GM18498 (cell line): Measurements from ENCODE around the gene TTC34.

ENCODE experiments used
- ATAC-seq: cut with Tn5 transposase; IDR thresholded peaks from one replicate; pipeline ENCODE4 v1.9.1; 2021; ENCODE audit warnings: mild to moderate bottlenecking, moderate library complexity; ENCODE audit not compliant: unreplicated experiment

TTC34 gene

GRCh38 chr1:2829846-2830615 is 28.5 kb upstream of the TTC34 start:
- ATAC-seq = no peak

- no peak for ATAC-seq
Measured at GRCh38 chr1:2828586-2829250, 27.2 kb upstream of the TTC34 start.

GRCh38 chr1:2826736-2827292 is 25.3 kb upstream of the TTC34 start:
- no peak for ATAC-seq

- no peak for ATAC-seq
Measured at GRCh38 chr1:2826316-2826715, 24.8 kb upstream of the TTC34 start.

- ATAC-seq = no peak
Measured at GRCh38 chr1:2825487-2826189, 24.1 kb upstream of the TTC34 start.

- no peak for ATAC-seq
Measured at GRCh38 chr1:2824999-2825398, 23.5 kb upstream of the TTC34 start.

- no peak for ATAC-seq
Measured at GRCh38 chr1:2823921-2824610, 22.6 kb upstream of the TTC34 start.

- no peak for ATAC-seq
Measured at GRCh38 chr1:2822621-2823145, 21.2 kb upstream of the TTC34 start.

GRCh38 chr1:2821966-2822620 is 20.6 kb upstream of the TTC34 start:
- no peak for ATAC-seq

GRCh38 chr1:2821373-2821955 is 20.0 kb upstream of the TTC34 start:
- no peak for ATAC-seq

GRCh38 chr1:2820731-2821372 is 19.4 kb upstream of the TTC34 start:
- ATAC-seq = no peak

- no peak for ATAC-seq
Measured at GRCh38 chr1:2819831-2820730, 18.6 kb upstream of the TTC34 start.

GRCh38 chr1:2819429-2819828 is 17.9 kb upstream of the TTC34 start:
- ATAC-seq = no peak

- no peak for ATAC-seq
Measured at GRCh38 chr1:2817784-2818564, 16.5 kb upstream of the TTC34 start.

- ATAC-seq = no peak
Measured at GRCh38 chr1:2816786-2817185, 15.3 kb upstream of the TTC34 start.

- ATAC-seq = no peak
Measured at GRCh38 chr1:2815551-2815950, 14.1 kb upstream of the TTC34 start.

- no peak for ATAC-seq
Measured at GRCh38 chr1:2814511-2815075, 13.1 kb upstream of the TTC34 start.
